ENCODE measurements around the gene CYP4A22.

- TF ChIP-seq CTCF (IDR thresholded peaks at IDR 0.05), result no peak
- TF ChIP-seq EZH2 (IDR thresholded peaks at IDR 0.05), result no peak
These were observed 57.1 kb downstream of the CYP4A22 start for GRCh38 chr1:47194311-47194710.
